Endodermal cell (in vitro differentiated cells): Measurements from ENCODE around the gene PXN. TPM values are rescaled to one million over a fixed set of nuclear protein-coding genes. Genes with fewer than 3 reads are reported as not detected.

Source experiments
- DNase-seq: peaks from one replicate; pipeline ENCODE4 v3.0.0-alpha.2; 2017
- H3K27ac ChIP-seq: 2 replicates; pipeline ENCODE4 v1.5.1; 2013; ENCODE audit warnings: mild to moderate bottlenecking, low read depth, low read length, moderate library complexity
- H3K27me3 ChIP-seq: 2 replicates; pipeline ENCODE4 v1.6.1; 2013; ENCODE audit warnings: mild to moderate bottlenecking, low read length, moderate library complexity; ENCODE audit not compliant: insufficient read depth, control insufficient read depth, poor library complexity, severe bottlenecking
- H3K36me3 ChIP-seq: 2 replicates; pipeline ENCODE4 v1.7.0; 2013; ENCODE audit warnings: mild to moderate bottlenecking, low read length, moderate library complexity; ENCODE audit not compliant: control insufficient read depth, insufficient read depth
- H3K4me1 ChIP-seq: one replicate; pipeline ENCODE4 v1.7.0; 2013; ENCODE audit warnings: low read length; ENCODE audit not compliant: control insufficient read depth, insufficient read depth
- H3K4me3 ChIP-seq: 2 replicates; pipeline ENCODE4 v1.5.1; 2013; ENCODE audit warnings: mild to moderate bottlenecking, low read length, moderate library complexity
- H3K9ac ChIP-seq: 2 replicates; pipeline ENCODE4 v1.6.1; 2013; ENCODE audit warnings: mild to moderate bottlenecking, low read length, moderate library complexity; ENCODE audit not compliant: poor library complexity, severe bottlenecking; ENCODE audit errors: extremely low read depth
- H3K9me3 ChIP-seq: 2 replicates; pipeline ENCODE4 v1.6.1; 2013; ENCODE audit warnings: mild to moderate bottlenecking, low read length, moderate library complexity; ENCODE audit not compliant: control insufficient read depth
- H3K27ac Mint-ChIP-seq: 2 replicates; pipeline ENCODE4 v1.8.0; 2020; ENCODE audit warnings: mixed read lengths
- H3K27me3 Mint-ChIP-seq: 2 replicates; pipeline ENCODE4 v1.8.0; 2021; ENCODE audit warnings: mild to moderate bottlenecking, mixed read lengths; ENCODE audit not compliant: insufficient read depth
- H3K36me3 Mint-ChIP-seq: 2 replicates; pipeline ENCODE4 v1.8.0; 2020; ENCODE audit warnings: low read depth, mixed read lengths
- H3K4me1 Mint-ChIP-seq: 2 replicates; pipeline ENCODE4 v1.8.0; 2020; ENCODE audit warnings: mixed read lengths
- H3K4me3 Mint-ChIP-seq: 2 replicates; pipeline ENCODE4 v1.8.0; 2020; ENCODE audit warnings: mild to moderate bottlenecking, moderate library complexity, mixed read lengths
- H3K9me3 Mint-ChIP-seq: 2 replicates; pipeline ENCODE4 v1.8.0; 2020; ENCODE audit warnings: mild to moderate bottlenecking, mixed read lengths
- WGBS, 2 experiments: methylation state at CpG; one replicate each; pipeline versions ENCODE4 v1.1.5 to v1.1.7; 2013; ENCODE audit warnings: missing lambda C conversion rate in 2 of 2, mixed read lengths in 1 of 2; ENCODE audit not compliant: insufficient coverage in 1 of 2, insufficient read length in 1 of 2; 5-methylcytosine and 5-hydroxymethylcytosine counted together
- total RNA-seq, 2 donors: library from RNA; stranded (reverse); fragmentation: NEBNext Ultra II Directional in 1 of 2; extraction: Animal tissue kit (Norgen Biotek cat#: 25700) in 1 of 2; gene quantifications; 2 replicates in 1 of 2; 3 replicates in 1 of 2; pipeline ENCODE4 v1.2.1, GENCODE V29; 2021
- TF ChIP-seq, protein P1 (sequence below): fragments of 200-600 bp; sonication (generic); conservative IDR thresholded peaks from 2 replicates; pipeline ENCODE4 v1.5.0; 2021; ENCODE audit warnings: antibody characterized with exemption, mild to moderate bottlenecking

Gene PXN
- total RNA-seq, 2 donors from 2014 or later = 58.4 to 92.7 TPM

DNA sequence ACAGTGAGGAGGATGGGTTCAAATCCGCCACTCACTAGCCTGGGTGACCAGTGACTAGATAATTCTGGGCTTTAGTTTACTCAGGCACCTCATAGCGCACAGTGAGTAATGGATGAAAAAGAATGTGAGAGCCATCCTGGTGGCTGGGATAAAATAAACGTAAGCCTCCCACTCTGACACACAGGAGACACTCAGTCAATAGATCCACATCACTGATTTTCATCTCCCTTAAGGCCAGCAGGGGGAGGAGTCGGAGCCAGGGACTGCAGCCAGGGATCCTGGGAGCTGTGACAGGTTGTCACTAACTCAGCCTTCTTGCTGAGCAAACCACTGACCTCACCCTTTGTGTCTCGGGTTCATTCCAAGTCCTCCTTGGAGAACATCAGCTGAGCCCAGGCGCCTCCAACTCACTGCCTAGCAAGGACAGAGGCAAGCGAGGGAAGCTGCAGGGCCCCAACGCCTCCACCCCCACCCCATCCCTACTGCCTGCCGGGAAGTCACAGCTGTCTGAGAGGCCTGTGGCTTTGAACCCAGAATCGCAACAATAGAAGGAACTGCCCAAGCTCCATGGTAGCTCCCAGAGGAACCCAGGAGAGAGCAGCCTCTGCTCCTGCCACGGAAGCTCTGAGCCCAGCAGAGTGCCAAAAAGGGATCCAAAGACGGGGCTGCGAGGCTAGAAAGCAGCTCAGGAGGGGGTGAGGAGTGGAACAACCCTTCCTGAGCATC, 30.7 kb downstream of the PXN start:
- H3K4me1 ChIP-seq = peaks cover 38% of the 10 kb centered on the region
- WGBS, 2 experiments = 61 to 65% methylated on average over 8 to 13 of the region's 13 CpGs
- H3K27me3 Mint-ChIP-seq = no peaks in the 10 kb centered on the region
- peaks cover 60% of the 10 kb centered on the region for H3K4me1 Mint-ChIP-seq
- H3K36me3 ChIP-seq = no peaks in the 10 kb centered on the region
- no peaks in the 10 kb centered on the region for H3K36me3 Mint-ChIP-seq
- no peaks in the 10 kb centered on the region for H3K9me3 Mint-ChIP-seq
- DNase-seq = peak; percentile 92
- H3K27ac ChIP-seq = peak overlapping the region; percentile 90
- no peak overlapping the region for H3K4me3 Mint-ChIP-seq
- no peak overlapping the region for H3K4me3 ChIP-seq
- no peaks in the 10 kb centered on the region for H3K27me3 ChIP-seq
- peak overlapping the region; percentile 21 for H3K9ac ChIP-seq
- TF ChIP-seq, protein P1, sequence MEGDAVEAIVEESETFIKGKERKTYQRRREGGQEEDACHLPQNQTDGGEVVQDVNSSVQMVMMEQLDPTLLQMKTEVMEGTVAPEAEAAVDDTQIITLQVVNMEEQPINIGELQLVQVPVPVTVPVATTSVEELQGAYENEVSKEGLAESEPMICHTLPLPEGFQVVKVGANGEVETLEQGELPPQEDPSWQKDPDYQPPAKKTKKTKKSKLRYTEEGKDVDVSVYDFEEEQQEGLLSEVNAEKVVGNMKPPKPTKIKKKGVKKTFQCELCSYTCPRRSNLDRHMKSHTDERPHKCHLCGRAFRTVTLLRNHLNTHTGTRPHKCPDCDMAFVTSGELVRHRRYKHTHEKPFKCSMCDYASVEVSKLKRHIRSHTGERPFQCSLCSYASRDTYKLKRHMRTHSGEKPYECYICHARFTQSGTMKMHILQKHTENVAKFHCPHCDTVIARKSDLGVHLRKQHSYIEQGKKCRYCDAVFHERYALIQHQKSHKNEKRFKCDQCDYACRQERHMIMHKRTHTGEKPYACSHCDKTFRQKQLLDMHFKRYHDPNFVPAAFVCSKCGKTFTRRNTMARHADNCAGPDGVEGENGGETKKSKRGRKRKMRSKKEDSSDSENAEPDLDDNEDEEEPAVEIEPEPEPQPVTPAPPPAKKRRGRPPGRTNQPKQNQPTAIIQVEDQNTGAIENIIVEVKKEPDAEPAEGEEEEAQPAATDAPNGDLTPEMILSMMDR = peak; percentile 69
- H3K27ac Mint-ChIP-seq = peak overlapping the region; percentile 86
- no peaks in the 10 kb centered on the region for H3K9me3 ChIP-seq

DNA sequence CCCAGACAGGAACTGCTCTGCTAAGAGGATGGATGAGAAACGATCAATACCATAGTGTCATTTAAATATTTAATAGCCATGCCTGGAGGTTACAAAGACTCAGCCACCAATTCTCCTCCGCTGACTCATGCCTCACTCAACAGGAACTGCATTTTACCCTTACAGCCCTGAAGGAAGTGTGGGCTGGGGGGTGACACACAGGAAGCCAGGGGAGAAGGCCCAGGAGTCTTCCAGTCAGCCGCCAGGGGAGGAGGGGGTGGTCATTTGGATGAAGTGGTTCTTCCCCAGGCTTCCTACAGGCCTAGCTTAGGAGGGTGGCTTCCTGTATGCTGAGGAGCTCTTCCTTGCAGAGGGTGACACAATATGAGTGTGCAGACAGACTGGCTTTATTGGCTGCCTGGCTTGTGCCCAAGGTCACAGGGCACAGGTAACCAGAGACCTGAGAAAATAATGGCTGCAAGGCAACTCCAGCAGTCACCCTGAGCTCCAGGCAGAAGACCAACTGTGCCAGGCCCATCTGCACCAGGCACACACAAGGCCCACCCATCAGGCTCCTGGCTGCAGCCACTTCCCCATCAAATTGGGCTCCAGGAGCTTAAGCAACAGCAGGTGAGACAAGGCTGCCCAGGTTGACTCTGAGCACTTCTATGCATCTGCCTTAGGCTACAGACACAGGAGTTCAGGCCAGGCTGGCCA, 34.1 kb downstream of the PXN start:
- Mint-ChIP-seq H3K4me1 (peaks cover 85% of the 10 kb centered on the region), H3K36me3 (peaks cover 4% of the 10 kb centered on the region), H3K9me3 (no peaks in the 10 kb centered on the region), H3K4me3 (peak overlapping the region; percentile 48), H3K27me3 (no peaks in the 10 kb centered on the region), H3K27ac (peak overlapping the region; percentile 99)
- H3K4me1 ChIP-seq = peaks cover 66% of the 10 kb centered on the region
- H3K9ac ChIP-seq = peak overlapping the region; percentile 90
- peak overlapping the region; percentile 93 for H3K27ac ChIP-seq
- H3K27me3 ChIP-seq = no peaks in the 10 kb centered on the region
- DNase-seq = peak; percentile 96
- WGBS, 2 experiments = 47% methylated on average over 3 of the region's 3 CpGs; no CpG with 5 or more reads in 1 of the 2 experiments
- H3K9me3 ChIP-seq = no peaks in the 10 kb centered on the region
- peak overlapping the region; percentile 63 for H3K4me3 ChIP-seq
- H3K36me3 ChIP-seq = peaks cover 5% of the 10 kb centered on the region
- TF ChIP-seq, protein P1 = peak; percentile 27

DNA sequence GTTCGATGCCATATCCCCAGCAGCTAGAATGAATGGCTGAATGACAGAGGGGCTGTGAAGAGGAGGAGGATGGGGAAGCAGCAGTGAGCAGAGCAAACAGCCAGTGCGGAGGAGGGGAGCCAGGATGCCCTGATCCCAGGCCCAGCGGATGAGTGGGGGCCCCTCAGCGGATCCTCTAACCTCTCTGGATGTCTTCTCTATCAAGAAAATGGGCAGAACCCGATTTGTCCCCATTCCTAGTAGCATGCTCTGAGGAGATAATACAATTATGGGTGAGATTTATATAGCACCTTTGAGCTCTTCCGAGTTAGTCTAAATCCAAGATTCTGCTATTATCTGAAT, 34.6 kb downstream of the PXN start:
- no peak for DNase-seq
- TF ChIP-seq, protein P1 = no peak
- peak overlapping the region; percentile 90 for H3K9ac ChIP-seq
- Mint-ChIP-seq H3K9me3 (no peaks in the 10 kb centered on the region), H3K4me3 (peak overlapping the region; percentile 48), H3K36me3 (peaks cover 9% of the 10 kb centered on the region), H3K27me3 (no peaks in the 10 kb centered on the region), H3K4me1 (peaks cover 85% of the 10 kb centered on the region), H3K27ac (peak overlapping the region; percentile 99)
- no peaks in the 10 kb centered on the region for H3K9me3 ChIP-seq
- peaks cover 71% of the 10 kb centered on the region for H3K4me1 ChIP-seq
- H3K36me3 ChIP-seq = peaks cover 11% of the 10 kb centered on the region
- H3K27ac ChIP-seq = peak overlapping the region; percentile 93
- no peaks in the 10 kb centered on the region for H3K27me3 ChIP-seq
- H3K4me3 ChIP-seq = peak overlapping the region; percentile 63
- WGBS, 2 experiments = 14 to 16% methylated on average over 3 to 6 of the region's 6 CpGs
